Measurements from ENCODE around the gene GHR.
A peak's percentile ranks its signal among the peaks of the same experiment; 100 is the strongest.

The GHR gene

DNA sequence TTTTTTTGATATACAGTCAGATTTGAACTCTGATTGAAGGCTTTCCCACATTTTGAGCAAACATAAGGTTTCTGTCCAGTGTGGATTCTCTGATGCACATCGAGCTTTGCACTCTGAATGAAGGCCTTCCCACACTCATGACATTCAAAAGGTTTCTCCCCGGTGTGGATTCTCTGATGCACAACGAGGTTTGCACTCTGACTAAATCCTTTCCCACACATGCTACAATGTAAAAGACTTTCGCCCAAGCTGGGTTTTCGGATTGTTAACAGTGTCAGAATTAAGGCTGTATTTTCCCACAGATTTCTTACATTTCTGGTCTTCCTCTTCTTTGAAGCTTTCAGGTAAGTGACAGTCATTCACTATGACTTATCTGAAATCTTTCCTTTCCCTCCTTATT is 44.3 kb downstream of the GHR start:
- no peak for FAIRE-seq

DNA sequence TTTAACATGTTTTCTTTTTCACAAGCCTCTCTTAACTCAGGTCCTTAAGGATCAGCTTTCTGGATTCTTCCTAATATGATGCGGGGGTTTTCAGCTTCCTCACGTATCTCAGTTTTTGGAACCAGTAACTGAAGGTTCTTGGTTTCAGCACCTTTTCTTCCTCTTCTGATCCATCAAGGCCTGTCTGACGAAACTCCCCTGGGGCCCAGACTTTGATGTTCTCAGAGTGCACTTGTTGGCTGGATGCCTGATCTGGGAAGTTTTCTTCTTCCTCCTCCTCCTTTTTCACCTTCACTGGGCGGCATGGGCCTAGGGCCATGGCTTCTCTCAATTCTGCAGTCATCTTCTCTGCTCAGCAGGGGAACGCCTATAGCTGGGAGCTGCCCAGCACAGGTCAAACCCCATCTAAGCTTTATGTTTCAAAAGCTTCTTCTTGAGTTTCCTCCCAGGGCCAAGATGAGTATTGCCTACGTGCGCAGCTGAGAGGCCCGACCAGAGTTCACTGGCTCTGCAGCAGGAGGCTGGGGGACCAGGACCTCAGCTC is 44.8 kb downstream of the GHR start:
- FAIRE-seq: no peak

DNA sequence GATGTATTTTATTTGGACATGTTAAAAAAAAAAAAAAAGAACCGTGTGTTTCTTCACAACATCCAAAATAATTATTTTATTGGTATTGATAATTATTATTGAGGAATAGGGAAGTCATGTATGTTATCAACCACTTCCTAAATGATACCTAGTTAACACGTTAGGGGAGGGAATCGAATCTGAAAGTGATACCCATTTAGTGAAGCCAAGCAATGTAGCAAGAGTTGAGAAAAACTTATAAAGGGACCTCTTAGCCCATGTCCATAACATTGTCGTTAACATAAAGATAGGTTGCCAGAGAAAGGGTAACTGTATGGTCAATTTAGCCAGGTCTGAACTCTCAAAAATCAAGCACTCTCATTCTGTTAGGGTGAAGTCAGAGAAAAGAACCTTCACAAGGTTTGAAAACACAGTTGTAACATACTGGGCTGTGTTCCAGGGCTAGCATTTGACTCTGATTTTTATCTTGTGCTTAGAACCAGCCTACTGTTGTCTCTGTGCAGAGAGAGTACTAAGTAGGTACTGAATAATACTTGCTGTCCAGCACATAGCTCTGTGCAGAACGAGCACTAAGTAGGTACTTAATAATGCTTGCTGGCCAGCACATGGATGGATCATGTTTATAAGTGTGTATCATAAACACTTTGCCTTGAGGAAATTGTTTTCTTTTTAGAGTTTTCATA is 60.4 kb downstream of the GHR start:
- no peak for FAIRE-seq

DNA sequence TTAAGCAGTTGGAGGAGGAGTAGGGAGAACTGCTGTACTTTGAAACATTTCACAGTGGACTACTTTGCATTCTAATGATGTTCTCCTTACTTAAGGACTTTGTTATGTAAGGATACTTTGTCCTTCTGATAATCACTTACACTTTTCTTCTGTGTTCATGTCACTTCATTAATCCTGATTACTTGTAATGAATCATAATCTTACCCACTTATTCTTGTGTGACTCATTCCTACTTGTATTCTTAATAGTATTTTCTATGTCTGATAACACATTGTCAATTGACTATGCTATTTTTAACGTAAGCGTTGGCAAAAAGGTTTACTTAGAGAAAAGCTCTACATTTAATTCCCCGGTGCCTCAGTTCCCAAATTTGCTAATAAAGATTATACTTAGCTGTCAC is 63.8 kb downstream of the GHR start:
- no peak for FAIRE-seq

DNA sequence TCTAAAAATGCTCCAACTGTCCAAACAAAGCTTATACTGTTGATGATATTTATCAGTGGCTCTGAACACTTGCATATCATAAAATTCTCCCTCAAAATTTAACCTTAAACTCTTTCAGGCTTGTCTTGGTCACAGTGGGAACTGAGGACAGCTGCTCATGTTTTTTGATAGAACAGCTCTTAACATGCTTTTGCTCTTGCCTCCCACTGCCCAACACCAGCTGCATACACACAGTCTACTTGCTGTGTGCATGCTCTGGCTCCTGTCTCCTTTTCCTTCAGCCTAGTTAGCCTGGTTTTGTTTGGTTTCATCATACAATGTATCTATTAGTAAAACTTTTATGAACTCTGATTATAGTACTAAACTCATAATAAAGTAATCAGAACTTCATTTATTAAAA is 64.6 kb downstream of the GHR start:
- FAIRE-seq: no peak

DNA sequence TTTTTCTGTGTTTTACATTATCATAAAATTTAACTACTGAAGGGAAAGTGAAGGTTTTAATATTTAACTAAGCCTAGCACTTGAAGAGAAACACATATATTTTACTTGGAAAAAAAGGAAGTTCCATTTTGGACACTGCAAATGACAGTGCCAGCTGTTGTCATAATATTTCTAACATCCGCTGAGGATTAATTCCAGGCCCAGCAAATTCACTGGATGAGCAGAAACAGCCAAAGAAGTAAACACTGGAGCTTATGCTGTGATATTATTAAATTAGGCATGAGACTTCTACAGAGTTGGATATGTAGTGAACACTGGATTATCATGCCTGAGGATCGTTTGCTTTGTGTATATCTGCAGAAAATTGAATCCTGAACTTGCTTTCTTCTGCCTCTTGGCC is 67.6 kb downstream of the GHR start:
- FAIRE-seq: no peak

DNA sequence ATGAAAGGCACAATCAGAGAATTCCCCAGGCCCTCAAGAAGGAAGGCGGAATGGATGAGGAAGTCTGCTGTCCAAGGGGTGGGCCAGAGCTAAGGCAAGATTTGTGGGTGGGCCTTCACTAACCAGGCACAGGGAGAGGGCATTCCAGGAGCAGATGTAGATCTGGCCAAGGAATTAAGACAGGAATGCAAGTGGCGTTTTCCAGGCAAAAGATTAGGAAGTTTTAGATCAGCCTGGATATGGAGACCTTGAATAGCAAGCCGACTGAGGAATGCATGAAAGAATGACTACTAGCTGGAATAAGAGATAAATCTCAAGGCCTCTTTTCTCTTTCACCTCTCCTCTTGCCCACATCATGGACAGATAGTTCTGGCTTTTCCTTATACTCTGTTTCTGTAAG is 68.5 kb downstream of the GHR start:
- no peak for FAIRE-seq

DNA sequence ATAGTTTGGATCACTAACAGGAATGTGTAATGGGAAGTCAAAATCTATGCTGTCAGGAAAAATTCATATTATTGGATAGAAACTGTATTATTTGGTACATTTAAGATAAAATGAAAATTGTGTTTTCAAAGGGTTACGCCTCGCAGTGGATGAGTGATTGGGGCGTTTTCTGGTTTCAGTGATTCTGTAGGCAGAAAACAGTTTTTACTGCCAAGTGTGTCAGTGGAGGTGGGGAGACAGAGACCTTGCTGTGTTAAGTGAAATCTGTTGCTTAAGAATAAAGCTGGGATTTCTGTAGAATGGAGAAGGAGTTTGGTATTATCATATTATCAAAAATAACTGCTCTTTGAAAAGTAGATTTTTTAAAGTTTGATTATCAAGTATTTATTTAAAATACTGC is 69.7 kb downstream of the GHR start:
- no peak for FAIRE-seq

DNA sequence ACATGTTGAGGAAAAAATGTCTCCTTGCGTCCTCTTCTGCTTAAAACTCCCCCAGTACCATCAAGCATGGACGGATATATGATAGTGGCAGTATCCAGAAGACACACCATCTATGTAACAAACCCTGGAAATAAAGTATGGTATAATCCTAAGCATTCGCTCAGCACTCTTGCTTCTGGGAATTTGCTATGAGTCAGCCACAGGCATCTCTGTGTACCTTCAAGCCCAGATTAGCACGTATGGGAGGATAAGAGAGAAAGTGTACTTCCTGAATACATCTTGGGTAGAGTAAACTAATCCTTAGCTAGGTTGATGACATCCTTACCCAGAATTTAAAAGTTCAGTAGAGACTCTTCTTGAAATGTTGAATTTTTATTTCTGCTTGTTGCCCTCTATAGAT is 71.2 kb downstream of the GHR start:
- no peak for FAIRE-seq

DNA sequence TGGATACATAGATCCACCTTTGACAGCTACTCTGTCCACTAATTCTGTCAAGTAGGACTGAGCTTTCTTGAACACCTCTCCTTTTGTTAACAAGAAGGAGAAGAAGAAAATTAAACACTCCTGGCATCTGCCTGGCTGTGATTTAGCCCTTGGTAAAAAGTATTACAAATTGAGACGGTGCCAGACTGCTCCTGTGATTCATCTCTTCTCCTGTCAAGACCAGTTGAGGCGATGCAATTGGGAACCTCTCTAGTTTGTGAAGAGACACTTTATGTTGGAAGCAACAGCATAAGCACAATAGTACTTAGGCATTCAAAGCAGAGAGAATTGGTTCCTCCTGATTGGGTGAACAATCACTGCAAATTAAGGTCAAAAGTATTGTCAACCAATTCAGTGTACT is 72.7 kb downstream of the GHR start:
- no peak for FAIRE-seq

DNA sequence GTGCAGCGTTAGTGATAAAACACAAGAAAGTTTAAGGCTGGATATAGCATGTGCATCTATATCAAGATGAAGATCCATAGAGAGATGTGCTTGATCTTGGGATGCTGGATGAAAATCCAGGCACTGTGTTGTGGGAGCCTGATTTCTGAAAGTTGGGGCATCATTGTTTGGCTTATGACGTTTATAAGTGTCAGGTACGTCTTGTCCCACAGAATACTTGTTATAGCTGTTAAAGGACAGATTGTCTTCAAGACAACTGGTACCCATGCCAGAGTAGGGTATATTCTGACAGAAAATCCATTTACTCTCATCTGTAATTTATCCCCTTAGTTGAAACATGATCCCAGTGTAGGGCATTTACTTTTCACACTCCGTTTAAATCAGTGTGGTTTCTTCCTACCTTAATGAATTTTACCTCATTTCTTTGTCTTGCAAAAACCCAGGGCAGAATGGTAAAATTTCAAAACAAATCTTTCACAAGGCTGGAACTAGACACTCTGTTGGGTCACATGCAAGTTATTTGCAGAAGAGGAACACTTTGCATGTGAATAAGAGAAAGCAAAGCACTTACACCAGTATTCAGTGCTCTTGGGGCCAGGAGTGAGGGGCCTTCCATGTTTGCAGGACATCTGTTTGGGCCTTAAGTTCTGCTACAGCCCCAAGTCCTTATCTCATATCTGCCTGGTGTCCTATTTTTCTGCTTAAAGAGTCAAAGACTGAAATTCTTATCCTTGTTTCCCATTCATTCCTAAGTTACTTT is 73.3 kb downstream of the GHR start:
- no peak for FAIRE-seq

DNA sequence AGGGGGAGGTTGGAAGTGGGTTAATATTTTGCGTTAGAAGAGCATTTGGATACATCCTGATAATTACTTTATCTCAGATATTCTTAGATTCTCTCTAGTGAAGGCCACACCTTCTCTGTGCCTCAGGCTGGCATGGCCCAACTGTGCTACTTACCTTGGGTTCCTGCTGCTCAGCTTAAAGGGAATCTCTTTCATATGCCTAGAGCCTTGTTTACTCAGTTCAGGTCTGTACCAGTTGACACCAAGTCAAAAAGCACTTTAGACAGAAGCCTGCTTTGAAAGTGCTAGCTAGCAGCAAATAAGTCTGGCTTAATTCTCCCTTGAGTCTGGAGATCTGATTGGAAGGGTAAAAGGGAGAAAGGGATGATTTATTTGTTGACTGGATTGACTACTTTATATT is 74.8 kb downstream of the GHR start:
- no peak for FAIRE-seq

DNA sequence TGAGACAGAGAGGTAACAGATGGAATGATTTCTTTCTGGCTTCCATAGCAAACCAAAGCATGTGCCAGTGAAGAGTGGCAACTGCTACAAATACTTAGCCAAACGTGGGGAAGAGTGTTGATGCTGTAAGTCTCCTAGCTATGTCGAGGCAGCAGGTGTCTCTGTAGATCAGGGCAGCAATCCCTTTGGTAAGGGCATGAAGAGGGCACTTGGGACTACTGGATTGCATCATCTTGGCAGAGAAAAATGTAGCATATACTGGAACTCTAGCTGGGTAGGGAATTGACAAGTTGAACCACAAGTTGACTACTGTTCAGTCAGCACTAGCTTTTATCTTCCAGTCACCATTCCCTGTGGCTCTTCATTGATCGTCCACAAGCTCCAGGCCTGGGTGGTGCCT is 75.8 kb downstream of the GHR start:
- FAIRE-seq: no peak

DNA sequence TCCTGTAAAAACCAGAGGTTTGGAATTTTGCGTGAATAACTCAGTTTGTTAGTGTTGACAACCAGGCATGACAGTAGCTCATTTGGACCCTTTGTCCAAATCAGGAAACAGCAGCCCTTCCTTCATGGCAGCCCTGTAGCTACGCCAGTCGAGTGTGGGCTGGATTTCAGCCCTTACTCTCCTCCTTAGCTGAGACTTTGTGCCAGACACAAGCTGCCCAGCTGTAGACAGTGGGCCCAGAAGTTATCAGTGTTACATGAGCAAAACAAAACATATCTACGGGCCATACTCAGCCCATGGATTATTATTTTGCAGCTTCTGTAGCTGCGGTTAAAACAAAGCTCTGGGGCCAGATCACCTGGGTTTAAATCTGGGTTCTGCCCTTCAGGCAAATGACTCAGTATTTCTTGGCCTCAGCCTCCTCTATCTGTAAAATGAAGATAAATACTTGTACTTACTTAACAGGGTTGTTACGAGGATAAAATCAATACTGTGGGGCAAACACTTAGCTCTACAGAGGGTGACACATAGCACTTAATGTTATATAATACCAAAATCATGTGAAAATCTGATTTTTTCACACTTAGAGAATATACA is 76.9 kb downstream of the GHR start:
- no peak for FAIRE-seq

DNA sequence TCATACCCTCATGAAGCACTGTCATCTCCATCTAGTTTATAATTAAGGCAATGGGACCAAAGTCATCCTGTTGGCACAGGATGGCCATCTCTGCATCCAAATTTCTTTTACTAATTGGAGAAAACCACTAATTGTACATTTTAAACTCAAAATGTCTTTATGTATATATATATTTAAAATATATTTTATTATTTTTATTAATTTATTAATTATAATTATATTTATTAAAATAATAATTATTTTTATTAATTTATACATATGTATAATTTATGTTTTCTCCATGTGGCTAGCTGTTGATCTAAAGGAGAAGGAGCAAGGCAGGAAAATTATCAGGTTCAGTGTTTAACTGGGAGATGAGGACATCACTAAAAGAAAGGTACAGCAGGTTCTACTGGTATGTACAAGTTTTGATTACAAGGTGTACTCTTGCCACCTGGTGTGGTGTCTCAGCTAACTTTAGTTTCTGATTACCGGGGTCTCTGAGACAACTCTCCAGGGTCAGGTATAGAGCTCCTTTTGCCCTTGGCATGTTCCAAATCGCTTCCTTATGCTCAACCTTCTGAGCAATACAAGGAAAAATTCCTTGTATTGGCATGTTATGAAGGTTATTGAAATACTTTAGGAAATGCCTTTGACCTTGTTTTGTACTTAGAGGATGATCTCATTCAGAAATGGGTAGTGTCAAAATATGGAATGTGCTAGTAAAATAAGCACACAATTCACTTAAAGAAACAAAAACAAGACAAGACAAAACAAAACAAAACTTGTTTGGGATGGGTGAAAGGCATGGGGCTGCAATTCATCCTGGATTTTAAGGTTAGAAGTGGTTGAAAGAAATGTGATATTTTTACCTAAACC is 79.6 kb downstream of the GHR start:
- peak; percentile 86 for FAIRE-seq

DNA sequence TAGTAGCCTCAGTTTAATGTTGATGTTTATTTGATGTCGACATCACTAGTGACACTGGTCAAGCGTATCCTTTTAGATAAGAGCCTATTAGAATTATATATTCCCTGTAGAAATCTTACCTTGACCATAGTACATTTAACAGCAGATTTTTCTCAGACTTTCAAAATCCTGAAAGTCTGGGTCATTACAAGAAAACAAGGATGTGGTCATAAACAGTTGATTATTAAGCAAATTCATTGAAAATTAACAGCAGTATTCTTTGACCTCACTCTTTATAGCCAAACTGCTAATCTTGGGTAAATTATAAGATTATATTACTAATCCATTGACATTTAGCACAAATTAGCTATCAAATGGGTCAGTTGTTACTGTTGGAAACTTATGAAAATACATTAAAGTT is 83.4 kb downstream of the GHR start:
- no peak for FAIRE-seq

DNA sequence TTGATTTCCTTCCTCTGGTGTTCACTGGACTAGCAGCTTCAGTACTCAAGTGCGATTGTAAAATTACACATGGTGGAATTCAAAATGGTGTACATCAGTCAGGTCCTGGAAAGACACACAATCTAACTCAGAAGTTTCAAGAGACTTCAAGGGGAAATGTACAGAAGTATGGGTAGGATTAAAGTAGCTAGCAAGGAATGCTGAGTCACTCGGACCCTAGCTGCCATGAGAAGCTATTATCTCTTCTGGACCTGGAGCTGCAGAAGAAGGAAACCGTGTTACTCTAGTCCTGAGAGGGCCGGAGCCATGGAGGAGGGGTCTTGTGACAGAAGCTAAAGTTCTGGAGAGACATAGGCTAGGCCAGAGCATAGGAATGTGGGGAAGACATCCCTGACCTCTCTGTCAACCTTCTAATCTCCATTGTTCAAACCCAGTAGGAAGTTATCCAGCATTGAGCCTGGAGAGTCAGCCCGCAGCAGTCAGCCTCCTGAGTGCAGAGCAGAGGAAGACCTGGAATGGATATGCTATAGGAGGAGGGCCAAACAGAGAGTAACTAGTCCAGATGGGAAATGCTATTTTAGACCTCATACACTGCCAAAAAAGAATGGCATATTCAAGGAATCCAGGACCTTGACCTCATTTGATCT is 84.3 kb downstream of the GHR start:
- FAIRE-seq: no peak

DNA sequence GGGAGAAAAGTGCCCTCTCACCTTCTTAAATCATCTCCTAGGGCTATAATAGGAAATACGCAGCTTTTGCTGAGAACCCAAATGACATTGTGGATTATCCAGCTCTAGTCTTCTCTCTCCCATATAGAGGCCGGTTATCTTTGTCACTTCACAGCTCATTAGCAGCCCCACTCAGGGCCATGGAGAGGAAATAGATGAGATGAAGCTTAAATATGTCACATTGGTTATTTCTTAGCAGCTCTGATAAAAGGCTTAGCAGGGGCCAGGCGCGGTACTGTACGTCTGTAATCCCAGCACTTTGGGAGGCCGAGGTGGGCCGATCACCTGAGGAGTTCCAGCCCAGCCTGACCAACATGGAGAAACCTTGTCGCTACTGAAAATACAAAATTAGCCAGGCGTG is 90.0 kb downstream of the GHR start:
- no peak for FAIRE-seq

DNA sequence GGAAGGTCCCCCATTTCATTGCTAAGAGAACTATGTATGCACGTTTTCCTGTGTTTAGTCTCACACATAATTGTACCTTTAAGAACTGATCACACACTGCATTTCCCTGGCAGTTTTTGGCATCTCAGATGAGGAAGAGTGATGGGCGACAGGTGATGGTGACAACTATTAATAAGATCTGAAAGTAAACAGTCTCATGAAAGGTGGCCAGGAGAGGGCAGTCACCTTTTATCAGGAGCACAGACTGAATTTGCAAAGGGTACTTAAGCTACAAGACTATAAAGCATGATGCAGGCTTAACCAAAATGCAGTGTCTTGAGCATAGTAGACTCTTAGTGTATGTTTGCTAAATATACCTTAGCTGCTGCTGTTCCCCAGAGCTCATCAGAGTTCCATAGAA is 91.5 kb downstream of the GHR start:
- FAIRE-seq: no peak

DNA sequence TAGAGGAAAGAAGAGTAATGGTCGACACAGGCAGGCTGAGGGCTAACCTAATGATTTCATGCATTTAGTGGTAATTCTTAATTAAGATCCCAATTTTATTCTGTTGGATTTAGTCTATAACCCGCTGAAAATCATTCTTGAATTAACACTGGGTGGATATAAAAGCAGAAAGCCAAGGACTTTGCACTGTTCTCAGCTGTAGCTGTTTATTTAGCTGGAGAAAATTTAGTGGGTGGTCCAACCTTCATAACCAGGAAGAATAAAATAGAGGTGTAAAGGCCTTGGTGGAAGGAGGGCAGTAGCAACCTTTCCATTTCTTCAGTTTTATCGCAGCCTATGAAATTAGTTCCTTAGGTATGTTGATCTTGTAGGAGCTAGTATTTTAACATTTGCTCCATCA is 92.3 kb downstream of the GHR start:
- FAIRE-seq: no peak

DNA sequence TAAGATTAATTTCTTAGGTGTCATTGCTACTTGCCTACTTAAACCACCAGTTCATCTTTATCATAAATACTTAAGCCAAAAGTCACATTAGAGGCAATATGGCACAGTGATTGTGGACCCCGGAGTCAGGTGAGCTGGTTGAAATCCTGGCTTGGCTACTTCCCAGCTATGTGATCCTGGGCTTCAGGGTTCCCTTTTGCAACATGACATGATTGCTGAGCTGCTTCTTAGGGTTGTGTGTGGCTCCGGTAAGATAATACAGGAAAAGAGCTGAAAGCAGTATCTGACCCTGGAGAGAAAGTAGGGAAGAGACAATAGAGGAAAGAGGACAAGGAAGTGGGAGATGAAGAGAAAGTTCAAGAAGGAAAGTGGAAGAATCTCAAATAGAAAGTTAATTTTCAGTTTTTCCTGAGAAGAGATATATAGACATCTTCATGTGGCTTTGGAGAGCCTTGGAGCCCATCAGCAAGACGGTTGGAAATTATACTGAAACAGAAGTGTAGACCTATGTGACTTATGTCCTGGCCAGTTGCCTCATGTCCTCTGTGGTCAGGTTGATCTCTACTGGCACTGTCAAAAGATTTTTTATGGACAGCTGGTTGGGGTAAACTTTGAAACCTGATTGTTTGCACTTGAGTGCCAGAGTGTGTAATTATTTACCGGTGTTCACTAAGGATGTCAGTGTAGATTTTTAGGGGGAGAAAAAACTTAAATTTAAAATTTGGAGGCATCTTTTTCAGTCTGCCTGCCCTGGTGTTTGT is 93.2 kb downstream of the GHR start:
- no peak for FAIRE-seq

DNA sequence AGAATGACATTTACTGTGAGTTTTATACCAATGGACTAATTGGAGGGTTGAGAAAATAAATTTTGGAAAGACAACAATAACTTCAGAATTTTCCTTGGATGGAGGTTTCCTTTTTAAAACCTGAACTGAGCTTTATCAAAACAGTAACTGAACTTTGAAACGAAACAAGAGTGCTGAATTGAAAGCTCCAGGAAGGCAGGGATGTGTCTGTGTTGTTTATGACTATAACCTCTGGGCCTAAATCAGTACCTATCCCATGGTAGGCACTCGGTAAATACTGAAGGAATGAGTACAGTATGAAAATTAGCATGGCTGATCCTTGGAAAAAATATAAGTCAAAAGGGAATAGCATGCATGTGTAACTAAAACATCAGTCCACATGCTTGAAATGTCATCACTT is 93.9 kb downstream of the GHR start:
- FAIRE-seq: no peak
